Endothelial cell of hepatic sinusoid (primary cell): ENCODE measurements around the gene ADH5.
"Not testable (repeated sequence)": the region's sequence is repeated elsewhere in the genome, so short reads cannot be mapped to it uniquely, and the experiment has no call there.

ENCODE experiments used
- in situ Hi-C: cut with HindIII; loops from 2 replicates; pipeline ENCODE4 v1.10.0; 2017; ENCODE audit warnings: low sequenced_read_pairs

Gene ADH5

GRCh38 chr4:99088023-99088449 lies 552 bp downstream of the ADH5 start:
- in situ Hi-C loops: no loop called here

- in situ Hi-C loops: no loop called here
Measured at GRCh38 chr4:99084595-99084994, 4.0 kb downstream of the ADH5 start.

DNA sequence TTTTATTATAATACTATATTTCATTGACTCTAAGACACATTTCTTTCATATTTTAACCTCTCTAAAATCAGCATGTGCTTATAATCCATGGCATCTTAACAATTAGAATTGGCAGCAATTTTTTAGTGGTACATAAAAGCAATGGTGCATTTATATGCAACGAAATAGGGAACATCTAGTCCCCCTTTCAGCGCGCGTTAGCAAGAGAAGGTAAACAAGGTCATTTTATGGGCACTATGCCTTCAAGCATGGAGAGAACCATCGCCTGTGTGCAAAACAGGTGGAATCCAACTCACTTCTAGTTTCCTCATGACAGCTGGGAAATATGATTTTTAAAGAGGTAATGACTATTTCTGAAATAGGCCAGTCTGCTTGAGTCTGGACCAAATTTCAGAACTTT lies 6.4 kb downstream of the ADH5 start:
- in situ Hi-C loops: no loop called here

- in situ Hi-C loops: not testable (repeated sequence)
Measured at GRCh38 chr4:99080869-99081268, 7.7 kb downstream of the ADH5 start.

- in situ Hi-C loops: no loop called here
Measured at GRCh38 chr4:99079625-99080295, 8.8 kb downstream of the ADH5 start.

DNA sequence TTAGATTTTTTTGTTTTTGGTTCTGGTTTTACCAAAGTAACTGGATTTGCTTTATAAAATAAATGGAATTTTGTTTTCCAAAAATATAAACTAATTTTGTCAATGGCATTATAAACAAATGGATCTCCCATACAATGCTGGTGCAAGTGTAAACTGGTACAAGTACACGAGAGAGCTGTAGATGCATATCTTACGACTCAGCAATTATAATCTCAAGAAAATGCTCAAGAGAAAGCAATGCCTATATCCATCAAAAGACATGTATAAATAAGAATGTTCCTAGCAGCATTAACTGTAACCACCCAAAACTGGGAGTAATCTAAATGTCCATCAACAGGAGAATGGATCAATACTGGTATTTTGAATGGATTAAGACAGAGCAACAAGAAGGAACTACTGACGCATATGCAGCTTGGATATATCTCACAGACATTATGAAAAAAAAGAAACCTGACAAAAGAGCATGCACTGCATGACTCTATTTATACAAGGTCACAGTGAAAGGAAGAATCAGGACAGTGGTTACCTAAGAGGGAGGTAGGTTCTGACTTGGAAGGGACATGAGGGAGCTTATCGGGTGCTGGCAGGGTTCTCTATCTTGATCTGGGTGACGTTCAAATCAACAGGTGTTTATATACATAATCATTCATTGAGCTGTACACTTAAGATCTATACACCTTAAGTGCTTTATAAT lies 9.5 kb downstream of the ADH5 start:
- in situ Hi-C loops: no loop called here

GRCh38 chr4:99078336-99078735 lies 10.3 kb downstream of the ADH5 start:
- in situ Hi-C loops: no loop called here

DNA sequence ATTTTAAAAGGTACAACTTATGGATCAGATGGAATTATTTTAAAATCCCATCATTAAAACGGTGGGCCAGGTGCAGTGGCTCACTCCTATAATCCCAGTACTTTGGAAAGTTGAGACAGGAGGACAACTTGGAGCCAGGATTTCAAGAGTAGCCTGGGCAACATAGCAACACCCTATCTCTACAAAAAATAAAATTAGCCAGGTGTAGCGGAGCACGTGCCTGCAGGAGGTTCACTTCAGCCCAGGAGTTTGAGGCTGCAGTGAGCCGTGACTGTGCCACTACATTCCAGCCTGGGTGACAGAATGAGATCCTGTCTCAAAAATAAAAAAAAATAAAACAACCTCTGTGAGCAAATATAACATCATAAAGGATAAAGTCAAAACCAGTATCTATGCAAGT lies 11.4 kb downstream of the ADH5 start:
- in situ Hi-C loops: no loop called here

GRCh38 chr4:99076292-99076976 lies 12.2 kb downstream of the ADH5 start:
- in situ Hi-C loops: no loop called here

DNA sequence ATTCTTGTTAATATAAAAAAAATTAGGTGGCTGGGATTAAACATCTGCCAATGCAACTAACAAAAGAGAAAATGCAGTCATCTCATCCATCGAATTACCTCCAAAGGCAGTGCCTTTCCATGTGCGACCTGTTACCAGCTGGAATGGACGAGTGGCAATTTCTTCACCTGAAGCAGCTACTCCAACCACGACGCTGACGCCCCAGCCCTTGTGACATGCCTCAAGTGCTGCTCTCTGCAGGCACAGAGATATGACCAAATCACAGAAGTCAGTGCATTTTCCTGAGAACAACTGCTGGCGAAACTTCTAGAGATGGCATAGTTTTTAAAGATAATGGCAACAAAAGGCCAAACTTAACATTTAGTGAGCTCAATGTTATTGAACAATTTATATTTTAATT lies 13.8 kb downstream of the ADH5 start:
- in situ Hi-C loops: no loop called here

GRCh38 chr4:99071159-99071558 lies 17.4 kb downstream of the ADH5 start:
- in situ Hi-C loops: no loop called here

DNA sequence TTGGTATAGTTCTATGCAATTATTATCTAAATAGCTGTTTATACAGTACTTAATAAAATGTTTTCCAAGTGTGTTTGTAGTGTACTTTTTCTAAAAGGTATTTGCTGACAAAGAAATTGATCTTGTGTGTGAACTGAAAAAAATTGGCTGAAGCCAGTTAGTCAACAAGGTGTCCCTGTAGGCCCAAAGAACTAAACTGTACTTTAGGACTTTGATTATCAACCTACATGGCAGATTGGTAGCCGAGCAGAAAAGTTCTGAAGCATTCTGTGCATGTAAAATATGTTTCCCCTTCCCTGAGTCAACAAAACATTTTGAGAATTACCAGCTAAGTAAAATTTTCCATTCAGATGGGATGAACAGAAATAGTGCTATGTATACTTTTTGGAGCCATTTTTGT lies 21.0 kb downstream of the ADH5 start:
- in situ Hi-C loops: no loop called here

GRCh38 chr4:99065521-99065920 lies 23.1 kb downstream of the ADH5 start:
- in situ Hi-C loops: not testable (repeated sequence)

DNA sequence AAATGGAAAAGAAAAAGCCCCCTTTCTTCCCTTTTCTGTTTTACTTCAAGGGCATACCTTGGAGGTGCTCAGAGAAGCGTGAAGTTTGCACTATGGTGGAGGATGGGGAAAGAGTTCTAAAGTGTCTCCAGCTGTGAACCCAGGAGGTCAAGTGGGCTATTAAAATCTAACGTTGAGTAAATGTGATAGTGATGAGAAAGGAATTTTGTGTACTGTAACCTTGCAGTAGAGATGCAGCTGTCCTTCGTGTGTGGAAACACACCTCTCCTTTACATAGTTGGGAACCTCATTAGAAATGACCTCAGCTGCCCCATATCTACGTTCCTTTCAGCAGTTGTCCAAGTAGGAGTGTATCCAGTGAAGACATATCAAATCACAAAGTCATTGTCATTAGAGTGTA lies 26.5 kb downstream of the ADH5 start:
- in situ Hi-C loops: no loop called here

DNA sequence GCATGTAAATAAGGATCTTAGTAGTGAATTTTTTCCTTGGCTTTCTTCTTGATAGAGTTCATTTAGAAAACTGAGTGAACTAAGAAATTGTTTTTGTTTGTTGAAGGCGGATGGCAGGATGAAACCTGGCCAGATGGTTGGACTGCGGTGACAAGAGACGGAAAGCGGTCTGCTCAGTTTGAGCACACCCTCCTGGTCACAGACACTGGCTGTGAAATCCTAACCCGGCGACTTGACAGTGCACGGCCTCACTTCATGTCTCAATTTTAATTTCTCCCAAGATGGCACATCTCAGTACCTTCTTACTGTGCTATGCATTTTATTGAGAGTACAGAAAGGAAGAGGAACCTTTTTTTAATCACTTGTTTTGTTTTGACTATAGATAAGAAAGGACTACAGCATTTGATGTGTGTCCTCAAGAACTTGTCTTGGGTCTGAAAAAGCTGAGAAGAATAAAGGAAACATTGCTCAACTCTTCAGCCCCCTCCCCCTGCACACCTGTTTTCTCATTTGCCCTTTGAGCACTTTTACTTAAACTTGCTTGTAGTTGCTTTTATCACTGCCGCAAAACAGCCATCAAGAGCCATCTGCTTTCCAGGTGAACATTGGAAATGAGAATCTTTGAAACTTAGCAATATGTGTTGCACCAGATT lies 27.4 kb downstream of the ADH5 start:
- in situ Hi-C loops: no loop called here

GRCh38 chr4:99059550-99059949 lies 29.0 kb downstream of the ADH5 start:
- in situ Hi-C loops: no loop called here

DNA sequence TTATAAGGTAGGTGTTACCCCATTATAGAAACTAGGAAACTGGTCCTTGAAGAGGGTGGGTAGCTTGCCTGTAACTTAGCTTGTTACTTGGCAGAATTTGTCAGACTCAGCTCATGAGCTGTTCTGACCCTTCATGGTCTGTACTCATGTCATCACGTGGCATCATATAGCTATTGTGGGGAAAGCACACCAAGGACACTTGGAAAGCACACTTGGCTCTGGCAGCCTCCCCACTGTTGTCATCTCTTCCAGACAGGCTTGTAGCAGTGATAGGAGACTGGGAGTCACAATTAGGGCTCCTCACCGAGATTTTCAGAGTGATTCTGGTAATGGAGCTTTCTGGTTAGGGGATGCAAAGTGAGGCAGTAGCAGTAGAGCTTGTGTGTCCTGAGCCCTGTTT lies 30.4 kb downstream of the ADH5 start:
- in situ Hi-C loops: no loop called here

DNA sequence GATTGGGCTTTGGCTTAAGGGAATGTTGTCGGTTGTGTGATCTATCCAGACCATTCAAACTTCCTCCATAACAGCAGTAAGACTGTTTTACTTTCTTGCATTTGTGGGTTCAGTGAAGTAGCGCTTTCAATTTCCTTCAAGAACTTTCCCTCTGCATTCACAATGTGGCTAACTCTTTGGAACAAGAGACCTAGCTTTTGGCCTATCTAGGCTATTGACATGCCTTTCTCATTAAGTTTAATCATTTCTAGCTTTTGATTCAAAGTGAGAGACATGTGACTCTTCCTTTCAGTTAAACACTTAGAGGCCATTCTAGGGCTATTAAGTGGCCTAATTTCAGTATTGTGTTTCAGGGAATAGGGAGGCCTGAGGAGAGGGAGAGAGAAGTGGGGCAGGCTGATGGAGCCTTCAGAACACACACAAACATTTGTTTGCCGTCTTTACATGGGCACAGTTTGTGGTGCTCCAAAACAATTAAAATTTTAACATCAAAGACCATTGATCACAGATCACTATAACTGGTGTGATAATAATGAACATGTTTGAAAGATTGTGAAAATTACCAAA lies 34.1 kb downstream of the ADH5 start:
- in situ Hi-C loops: no loop called here

DNA sequence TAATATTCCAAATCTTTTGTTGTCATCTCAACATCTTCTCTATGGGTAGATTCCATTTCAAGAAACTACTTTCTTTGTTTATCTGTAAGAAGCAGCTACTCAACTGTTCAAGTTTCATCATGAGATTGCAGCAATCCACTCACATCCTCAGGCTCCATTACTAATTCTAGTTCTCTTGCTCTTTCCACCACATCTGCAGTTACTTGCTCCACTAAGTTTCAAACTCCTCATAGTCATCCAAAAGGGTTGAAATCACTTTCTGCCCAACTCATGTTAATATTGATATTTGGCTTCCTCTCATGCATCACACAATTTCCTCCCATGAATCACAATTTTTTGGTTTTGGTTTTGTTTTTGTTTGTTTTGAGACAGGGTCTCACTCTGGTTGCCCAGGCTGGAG lies 35.7 kb downstream of the ADH5 start:
- in situ Hi-C loops: no loop called here

- in situ Hi-C loops: loop anchor here (5.0 kb wide), 1 partner anchor 50 kb away; the partner anchor contains the start of gene METAP1
Measured at GRCh38 chr4:99047710-99048109, 40.9 kb downstream of the ADH5 start.

GRCh38 chr4:99043346-99043745 lies 45.2 kb downstream of the ADH5 start:
- in situ Hi-C loops: no loop called here
